Stimulated activated CD4-positive, alpha-beta T cell treated with anti-CD3 and anti-CD28 coated beads, Interleukin-15, amount 100 ng/mL, for 48 hours (primary cell): ENCODE measurements around the gene ARID1B.

ENCODE experiments used
- DNase-seq, 2 donors: peaks; one replicate each; pipeline ENCODE4 v3.0.0-alpha.2; 2020; ENCODE audit warnings: low read depth in 2 of 2

The ARID1B gene

DNA sequence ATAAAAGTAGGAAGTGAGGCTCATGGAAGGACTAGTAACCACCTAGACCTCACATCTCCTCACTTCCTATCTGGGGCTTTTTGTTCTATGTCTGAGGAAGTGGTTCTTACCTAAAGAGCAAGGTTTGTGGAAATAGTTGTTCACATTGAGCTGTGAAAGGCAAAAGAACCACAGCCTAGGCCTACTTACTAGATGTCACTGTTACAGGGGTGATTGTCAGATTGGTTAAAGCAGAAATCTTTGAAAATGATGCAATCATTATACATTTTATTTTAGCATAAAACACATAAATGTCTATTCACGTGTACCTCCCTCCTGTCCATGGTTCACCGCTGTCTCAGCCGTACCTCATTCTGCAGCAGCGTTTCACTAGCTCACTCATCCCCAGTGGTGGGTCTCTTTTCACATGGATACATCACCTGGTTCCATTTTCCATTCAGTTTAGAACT lies 277.4 kb downstream of the ARID1B start:
- DNase-seq, result no peak

DNA sequence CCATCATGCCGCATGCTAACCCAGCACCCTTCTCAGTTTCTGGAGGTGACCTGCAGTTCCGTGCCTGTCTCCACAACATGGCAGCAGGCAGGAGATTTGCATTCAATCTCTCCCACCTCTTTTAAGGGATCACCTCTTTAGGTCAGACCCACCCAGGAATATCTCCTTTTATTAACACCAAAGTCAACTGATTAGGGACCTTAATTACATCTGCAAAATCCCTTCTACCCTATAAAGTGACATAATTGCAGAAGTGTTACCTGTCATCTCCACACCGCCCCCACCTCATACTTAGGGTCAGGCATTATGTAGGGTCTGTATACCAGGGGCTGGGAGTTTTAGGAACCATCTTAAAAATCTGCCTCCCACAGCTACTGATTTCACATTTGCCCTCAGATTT lies 278.7 kb downstream of the ARID1B start:
- no peak for DNase-seq

DNA sequence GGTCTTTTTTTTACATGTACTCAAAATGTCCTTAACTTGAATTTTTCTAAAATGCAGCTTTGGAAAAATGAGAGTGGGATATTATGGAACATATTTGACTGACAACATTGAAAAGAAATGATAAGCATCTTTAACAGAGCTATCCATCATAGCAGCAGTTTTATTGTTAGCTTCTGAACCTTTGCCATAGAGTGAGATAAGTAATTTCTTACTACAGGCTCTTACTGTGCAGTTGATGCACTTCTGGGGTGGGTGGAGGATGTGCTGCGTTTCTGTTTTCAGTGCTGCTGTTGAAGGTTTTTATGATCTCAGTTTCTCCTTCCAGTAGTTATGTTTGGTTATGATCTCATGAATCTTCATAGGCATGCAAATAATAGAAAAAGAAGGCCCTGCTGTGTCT lies 279.1 kb downstream of the ARID1B start:
- peak; percentile 30 to 43 for DNase-seq

DNA sequence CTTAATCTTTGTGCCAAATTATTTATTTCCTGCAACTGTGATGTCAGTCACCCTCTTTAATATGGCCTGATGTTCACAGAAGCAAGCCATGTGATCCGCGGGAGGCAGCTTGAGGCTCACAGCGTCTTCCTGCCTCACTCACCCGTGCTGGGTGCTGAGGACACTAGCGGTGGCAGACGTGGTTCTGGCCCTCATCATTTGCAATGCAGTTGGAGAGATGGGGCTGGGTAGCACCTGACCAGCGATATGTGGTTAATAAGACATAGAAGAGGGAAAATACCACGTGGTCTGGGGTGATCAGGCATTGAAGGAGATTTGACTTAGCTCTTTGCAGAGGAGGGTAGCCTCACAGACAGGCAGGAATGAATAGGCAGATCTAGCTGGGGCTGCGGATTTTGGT lies 281.4 kb downstream of the ARID1B start:
- no peak for DNase-seq

- no peak for DNase-seq
Measured at GRCh38 chr6:157059781-157060180, 282.6 kb downstream of the ARID1B start.

DNA sequence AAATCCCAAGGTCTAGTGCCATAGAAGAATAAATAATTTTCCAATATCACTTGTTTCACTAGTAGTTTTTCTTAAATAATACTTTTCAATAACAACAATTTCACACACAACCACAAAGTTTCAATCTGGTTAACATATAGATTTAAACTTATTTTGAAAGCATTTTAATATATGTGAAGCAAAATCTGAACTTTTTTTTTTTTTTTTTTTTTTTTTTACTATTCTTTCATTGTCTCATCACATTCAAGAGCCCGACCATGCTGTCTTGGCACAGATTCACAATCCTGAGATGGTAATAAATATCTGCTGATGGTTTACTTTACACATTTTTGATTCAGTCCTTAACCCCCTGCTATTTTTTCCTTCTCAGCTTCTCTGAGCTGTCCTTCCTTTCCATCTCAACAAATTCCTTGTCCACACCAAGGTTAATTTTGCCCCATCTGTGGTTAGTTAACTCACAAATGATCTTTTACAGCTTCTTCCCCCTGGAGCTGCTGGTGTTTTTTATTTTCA lies 283.3 kb downstream of the ARID1B start:
- no peak for DNase-seq

GRCh38 chr6:157061770-157062594 lies 284.8 kb downstream of the ARID1B start:
- DNase-seq, result no peak

- DNase-seq, result no peak
Measured at GRCh38 chr6:157063176-157063905, 286.2 kb downstream of the ARID1B start.

DNA sequence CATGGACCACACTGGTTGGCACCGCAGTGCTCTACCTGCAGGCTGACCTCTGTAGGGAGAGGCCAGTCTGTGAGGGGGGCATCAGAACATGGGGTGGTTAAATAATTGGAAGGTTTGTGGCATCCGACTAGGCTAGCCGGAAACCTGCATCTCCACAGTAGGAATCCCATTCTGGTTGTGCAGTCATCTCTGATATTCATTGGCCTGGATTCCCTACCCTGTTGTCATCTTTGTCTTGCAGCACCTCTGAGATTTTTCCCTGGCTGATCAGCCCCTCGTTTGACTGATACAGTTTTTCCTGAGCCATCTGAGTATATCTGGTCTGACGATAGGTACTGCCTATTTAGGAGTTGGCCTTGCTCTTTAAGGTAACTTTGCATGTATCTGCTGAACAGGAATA lies 286.7 kb downstream of the ARID1B start:
- no peak for DNase-seq

DNA sequence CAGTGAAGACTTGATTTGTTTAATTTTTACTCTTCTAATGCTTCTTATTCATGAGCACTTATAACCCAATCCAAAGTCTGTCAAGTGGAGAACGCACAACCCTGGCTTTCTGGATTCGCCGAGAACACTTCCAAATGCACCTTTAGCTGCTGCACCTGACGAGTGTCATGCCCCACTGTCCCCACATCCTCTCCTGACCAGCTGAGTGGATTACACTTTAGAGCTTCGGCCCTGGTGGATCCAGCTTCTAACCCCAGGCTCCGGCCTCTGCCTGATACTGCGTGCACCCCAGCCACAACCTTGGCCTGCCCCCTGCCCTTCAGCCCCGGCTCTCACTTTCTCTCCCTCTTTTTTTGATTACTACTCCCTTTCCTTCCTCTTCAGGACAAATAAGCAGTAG lies 287.3 kb downstream of the ARID1B start:
- no peak for DNase-seq

DNA sequence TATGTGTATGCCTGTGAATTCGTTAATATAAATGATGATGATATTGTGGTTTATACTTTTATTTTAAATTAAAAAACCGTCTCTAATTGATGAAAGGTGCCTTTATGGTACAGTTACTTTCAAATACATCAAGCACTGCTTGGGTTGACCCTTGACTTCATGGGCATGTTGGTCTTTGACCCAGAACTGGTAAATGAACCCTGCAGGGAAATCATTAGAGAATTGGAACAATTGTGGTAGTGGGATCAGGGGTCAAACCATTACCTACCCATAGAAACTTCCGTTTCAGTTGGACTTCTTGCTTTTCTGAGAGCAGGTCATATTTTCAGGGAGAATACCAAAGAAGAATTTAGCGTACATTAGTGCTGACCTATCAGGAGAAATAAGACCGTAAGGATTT lies 288.2 kb downstream of the ARID1B start:
- DNase-seq, result no peak

- no peak for DNase-seq
Measured at GRCh38 chr6:157066781-157067491, 289.8 kb downstream of the ARID1B start.

GRCh38 chr6:157067507-157067906 lies 290.3 kb downstream of the ARID1B start:
- no peak for DNase-seq

DNA sequence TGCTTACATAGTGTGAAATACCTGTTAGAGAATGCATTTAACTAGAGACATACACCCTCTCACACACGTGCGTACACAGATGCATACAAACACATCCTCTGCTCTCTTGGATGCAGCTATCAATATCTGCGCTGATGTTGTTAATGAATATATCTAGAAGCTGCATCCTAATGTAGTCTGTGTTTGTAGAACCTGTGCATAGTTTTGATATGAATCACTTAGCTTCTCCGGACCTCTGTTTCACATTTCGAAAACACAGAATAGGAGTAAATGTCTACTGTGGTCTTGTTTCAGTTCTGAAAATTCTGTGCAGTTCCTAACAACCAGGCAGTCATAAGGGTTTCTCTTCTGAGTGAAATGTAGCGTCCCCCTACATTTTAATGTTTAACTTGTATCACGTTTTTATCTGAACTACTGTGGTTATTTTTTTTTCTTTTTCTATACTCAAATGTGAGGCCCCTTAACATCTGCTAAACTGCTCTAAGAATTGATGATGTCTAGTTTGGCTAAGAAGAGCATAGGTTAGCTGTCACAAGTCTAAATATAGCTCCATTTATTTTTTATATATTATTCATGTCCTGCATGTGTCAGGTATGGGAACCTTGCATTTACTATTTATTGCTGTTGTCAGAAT lies 291.6 kb downstream of the ARID1B start:
- no peak for DNase-seq

- DNase-seq, result no peak
Measured at GRCh38 chr6:157069585-157069984, 292.4 kb downstream of the ARID1B start.

DNA sequence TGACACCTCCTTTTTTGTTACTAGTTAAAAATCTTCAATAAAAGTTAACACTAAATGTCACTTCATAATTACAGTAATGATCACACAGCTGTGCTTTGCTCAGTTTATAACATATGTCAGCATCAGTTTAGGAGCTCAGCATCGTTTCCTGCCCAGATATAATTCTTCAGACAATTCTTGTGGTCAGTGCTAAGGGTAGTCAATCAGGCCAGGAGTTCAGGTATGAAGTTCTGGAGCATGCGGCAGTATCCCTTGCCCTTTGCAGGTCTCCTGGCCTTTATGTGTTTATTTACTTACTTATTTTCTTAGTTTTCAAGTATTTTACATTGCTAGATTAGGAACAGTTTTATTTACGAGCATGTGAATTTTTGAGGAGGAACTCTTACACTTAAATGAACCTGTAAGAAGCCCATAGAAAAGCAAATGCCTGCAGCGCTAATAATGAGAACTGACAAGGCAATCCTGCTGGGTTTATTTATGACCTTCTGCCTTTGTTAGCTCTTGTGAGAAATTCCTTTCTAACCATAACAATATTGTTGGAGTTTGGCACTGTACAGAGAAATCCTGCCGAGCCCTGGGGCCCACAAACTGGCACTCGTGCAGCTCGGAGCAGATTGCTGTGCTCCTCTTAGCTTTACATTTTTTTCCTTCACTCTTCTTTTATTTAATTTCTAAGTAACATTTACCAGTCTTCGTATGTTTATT lies 293.4 kb downstream of the ARID1B start:
- no peak for DNase-seq

- DNase-seq, result no peak
Measured at GRCh38 chr6:157072128-157072527, 294.9 kb downstream of the ARID1B start.

DNA sequence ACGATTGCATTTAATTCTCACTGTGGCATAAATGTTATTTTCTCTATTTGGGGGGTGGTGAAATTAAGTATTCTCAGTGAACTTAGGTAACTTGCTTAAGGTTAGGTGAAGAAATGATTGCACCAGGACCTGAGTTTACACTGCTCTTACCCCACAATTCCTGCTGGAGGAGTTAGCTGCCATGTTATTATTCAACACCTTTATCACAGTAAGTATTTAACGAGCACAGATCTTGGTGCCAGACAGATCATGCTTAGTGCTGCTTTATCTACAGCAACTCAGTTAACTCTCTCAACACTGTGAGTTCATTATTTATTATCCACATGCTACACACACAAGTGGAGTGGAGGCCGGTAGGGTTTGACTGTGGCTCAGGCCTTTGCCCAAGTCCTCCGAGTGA lies 296.4 kb downstream of the ARID1B start:
- no peak for DNase-seq

- DNase-seq, result no peak
Measured at GRCh38 chr6:157074969-157075368, 297.8 kb downstream of the ARID1B start.

DNA sequence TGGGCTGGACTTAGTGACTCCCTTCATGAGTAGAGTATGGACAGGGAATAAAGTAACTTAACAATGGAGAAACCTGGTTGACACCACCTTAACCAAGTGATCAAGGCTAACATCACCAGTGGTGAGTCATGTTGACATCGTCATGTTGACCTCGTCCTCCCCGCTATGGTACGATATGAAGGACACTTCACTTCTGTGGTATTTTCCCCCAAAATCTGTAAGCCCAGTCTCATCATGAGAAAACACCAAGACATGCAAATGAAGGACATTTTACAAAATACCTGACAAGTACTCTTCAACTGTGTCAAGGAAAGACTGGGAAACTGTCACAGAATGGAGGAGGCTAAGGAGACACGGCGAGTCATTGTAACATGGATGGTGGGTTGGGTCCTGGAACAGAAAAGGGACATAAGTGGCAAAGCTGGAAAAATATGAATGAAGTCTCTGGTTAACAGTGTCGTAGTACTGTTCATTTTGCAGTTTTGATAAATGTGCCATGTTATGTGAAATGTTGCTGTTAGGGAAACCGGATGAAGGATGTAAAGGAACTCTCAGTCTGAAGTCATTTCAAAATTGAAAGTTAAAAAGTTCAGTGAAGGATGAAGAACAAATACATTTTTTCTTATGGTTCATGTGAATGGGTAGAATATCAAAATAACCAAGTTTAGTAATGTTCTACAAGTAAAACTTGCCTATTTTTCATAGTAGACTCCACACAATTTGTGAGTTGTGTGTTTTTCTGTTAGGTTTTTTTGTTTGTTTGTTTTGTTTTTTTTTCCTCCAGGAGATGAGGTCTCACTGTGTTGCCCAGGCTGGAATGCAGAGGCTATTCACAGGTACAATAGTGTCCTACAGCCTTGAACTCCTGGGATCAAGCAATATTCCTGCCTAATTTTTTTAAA lies 298.6 kb downstream of the ARID1B start:
- peak; percentile 26 to 28 for DNase-seq
